Colon (tissue), 2 donors: ENCODE results near the gene BICRA.

Source experiments
- FAIRE-seq: peaks from 2 replicates; lab custom pipeline; 2012; peaks lifted over from hg19 to GRCh38; lab: Jason Lieb, UNC
- donor health status: control.
- donor health status: control.

The BICRA gene

DNA sequence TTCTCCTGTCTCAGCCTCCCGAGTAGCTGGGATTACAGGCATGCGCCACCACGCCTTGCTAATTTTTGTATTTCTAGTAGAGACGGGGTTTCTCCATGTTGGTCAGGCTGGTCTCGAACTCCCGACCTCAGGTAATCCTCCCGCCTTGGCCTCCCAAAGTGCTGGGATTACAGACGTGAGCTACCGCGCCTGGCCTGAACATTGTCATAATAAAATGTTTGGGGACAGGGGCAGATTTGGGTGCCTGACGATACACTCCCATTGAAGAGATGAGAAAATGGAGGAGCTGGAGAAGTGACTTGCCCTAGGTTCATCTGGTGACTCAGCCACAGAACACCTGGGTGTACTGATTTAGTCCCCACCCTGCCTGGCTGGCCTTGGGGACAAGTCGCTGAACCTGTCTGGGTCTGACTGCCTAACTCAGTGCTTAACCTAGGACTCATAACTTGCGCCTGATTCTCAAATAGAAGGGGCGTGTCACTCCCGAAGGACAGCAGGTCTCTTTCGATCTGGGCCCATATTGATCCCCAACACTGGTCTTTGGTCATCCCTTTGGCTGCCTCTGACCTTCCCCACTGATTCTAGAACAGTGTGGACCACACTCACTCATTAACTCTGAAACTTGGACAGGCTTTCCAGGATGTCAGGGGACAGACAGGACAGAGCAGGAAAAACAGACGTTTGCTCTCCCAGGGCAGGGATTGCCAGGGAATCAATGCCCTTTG is 7.6 kb upstream of the BICRA start:
- FAIRE-seq, result no peak

DNA sequence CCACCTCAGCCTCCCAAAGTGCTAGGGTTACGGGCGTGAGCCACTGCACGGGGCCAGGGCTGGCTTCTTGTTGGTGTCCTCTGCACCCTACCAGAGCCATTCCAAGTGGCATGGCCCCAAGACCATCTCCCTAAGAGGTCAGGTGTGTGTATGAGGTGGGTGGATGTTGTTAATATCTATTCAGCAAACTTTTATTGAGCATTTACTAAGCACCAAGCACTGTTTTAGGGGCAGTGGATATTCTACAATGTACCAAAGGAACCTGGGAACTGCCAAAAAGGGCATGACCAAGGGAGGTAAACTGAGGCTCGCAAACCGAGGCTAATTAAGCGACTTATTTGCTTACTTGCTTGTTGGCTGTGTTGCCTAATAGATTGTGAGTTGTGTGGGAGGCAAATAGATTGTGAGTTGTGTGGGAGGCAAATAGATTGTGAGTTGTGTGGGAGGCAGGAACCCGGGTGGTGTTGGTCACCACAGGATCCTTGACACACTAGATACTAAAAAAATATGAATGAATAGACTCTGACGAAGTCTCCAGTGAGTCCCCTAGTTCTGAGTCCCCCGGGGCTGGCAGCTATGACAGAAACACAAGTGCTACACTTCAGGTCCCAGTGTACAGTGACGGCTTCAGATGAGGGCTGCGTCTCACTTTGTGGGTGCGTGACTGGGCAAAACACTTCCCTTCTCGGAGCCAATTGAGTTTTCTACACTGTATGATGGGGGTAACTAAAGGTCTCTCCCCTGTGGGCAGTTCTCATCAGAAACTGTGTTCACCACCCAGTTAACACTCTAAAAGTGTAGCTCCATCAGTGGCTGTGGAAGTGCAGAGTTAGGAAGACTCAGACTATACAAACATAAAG is 5.0 kb upstream of the BICRA start:
- no peak for FAIRE-seq

DNA sequence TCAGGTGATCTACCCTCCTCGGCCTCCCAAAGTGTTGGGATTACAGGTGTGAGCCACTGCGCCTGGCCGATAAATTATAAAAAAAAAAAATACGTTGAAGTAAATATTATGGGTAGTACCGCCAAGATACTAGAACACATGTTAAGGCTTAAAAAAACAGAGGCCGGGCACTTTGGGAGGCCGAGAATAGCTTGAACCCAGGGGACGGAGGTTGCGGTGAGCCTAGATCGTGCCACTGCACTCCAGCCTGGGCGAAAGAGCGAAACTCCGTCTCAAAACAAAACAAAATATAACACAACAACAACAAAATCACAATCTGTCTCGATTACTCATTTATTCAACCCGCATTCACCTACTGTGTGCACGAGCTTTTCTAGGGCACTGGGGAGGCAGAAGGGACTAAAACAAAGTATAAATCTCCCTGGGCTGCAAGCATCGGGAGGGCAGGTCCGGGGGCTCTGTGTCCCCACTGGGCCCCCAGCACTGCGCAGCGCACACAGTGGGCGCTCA is 1.3 kb upstream of the BICRA start:
- no peak for FAIRE-seq

DNA sequence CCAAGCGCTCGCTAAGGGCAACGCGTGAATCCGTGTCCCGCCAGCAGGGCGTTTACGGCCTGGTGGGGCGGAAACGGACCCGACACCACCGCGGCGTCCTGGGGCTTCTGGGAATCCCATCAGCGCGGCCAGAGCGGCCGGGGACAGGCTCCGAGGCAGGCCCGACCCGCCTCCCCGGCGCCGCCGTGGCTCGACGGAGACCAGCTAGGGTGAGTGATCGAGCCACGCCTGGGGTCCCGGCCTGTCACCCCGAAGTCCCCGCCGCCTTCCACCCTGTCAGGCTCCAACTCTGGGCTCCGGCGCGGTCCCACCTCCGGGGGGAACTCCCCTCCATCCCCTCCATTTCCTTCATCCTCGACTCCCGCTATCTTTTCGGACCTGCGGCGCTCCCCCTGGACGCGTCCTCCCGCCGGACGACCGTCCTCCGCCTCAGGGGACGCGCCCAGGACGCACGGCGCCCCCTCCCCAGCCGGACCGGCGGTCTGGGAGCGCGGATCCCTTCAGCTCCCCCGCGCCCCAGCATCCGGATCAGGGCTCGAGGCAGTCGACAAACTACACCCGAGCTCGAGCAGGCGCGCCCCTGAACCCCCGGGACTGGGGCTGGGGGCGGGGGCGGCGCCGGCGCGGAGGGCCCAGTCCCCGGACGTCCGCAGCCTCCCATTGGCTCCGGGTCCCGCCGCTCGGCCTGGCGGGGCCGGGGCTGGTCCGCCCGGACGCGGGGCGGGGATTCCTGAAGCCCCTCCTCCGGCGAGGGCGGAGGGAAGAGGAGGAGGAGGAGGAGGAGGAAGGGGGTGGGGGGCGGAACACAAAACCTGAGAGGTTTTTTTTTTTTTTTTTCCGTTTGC is 638 bp upstream of the BICRA start:
- no peak for FAIRE-seq

DNA sequence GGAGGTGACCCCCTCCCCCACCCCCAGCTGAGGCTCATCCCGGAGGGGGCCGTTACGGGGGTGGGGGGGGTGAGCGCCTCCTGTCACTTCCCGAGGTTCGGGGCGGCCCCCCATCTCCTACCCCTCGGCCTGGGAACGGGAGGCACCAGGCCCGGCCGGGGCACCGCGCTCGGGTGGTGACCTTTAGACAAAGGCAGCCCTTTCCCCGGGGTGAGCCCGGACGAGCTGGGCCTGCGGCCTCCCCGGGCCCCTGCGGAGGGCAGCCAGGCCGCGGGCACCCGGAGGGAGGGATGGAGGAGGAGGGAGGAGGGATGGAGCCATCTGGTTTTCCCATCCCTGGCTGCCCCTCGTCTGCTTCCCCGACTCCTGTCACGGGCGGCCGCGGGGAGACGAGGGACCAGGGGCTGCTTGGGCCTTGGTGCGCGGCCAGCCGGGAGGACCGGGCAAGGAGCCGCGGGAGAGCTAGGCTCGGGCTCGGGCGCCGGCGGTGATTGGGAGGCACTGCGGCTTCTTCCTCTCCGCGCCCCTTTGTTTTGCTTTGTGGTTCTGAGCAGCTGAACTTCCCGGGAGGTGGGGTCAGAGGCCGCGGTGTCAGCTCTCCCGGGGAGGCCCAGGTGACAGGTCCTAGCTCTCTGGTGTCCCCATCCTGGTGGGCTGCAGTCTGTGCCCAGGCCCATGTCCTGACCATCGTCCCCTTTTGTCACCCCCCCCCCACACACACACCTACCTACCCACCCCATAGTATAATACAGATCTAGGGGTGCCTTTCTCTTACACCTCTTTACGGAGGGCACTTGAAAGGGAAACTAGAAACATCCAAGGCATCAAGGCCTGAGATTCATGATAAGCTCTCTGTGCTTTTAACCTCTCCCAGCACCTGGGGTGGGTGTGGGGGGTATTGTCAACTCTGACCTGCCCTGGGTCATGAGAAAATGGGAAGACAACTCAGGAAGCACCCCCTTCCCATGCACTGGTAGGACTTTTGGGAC is 1.3 kb downstream of the BICRA start:
- no peak for FAIRE-seq

DNA sequence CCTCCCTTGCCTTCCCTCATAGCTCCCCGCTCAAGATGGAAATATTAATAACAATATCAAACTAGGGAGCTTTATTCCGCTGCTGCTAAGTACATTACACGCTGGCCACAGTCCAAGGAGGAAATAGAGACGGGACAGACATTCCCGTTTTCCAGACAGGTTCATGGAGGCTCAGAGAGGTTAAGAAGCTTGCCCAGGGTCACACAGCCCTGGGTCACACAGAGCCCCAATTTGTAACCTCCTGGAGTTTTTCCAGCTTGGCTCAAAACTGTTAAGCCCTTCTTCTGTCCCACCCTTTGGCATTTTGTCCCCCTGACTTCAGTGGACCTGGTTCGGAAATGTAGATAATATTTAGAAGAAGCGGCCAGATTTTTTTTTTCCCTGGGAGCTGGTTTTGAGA is 2.0 kb downstream of the BICRA start:
- no peak for FAIRE-seq

DNA sequence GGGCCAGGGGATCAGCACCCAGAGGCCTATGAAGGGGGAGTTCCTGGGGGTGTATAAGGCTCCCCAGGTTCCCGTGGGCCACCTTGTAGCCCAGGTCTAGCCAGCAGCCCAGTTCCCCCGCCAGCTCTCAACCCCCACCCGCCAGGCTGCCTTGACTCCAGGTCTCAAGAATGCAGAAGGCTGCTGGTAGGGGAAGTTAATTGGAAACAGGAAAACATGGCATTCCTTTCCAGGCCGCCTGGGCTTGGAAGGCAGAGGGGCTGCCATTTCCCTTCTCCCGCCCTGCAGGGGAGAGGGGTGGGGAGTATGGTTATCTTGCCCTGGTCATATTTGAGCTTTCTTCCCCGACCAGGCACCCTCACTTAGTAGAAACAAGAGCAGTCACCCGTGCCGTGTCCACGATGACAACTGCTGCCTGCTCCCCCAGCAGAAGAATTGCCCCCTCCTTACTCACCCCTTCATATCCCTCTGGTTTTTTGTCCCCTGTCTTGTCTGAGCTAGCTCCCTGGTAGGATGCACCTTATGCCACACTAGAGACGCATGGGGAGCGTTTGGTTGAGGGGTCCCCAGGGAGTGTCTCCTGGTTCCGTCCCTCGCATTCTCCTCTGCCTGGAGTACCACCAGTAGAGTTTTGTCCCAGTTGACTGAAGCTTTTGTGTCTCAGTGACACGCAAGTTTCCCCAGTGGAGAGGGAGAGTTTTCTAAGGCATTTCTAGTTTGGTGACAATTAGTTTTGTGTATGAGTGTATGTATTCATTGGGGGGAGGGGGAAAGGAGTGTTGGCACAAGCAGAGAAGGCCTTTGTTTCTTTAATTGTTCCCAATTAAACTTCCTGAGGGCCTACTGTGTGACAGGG is 4.5 kb downstream of the BICRA start:
- no peak for FAIRE-seq

DNA sequence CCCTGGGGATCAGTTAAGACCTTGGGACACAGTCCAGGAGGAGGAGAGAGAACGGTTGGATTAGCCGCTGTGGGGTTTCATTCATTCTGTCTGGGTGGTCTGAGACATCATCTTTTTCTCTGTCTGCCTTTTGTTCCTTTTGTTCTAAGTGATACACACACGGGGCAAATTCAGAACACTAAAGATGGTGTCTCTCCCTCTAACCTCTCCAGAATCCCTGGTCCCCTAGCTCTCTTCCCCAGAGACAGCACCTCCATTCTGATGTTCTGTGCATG is 5.0 kb downstream of the BICRA start:
- no peak for FAIRE-seq

DNA sequence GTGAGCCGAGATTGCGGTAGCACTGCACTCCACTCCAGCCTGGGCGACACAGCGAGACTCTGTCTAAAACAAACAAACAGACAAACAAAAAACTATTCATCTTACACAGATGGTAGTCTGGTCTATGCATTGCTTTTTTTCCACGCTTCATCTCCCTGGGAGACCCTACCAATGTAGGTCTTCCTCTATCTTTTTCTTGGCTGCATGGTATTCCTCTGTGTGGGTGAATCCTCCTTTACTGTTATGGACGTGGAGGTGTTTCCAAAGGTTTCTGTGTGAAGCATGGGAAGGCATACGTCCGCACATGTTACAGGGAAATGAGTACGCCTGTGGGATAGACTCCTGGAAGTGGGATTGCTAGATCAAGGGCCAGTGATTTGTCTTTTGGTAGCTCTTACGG is 5.6 kb downstream of the BICRA start:
- no peak for FAIRE-seq

DNA sequence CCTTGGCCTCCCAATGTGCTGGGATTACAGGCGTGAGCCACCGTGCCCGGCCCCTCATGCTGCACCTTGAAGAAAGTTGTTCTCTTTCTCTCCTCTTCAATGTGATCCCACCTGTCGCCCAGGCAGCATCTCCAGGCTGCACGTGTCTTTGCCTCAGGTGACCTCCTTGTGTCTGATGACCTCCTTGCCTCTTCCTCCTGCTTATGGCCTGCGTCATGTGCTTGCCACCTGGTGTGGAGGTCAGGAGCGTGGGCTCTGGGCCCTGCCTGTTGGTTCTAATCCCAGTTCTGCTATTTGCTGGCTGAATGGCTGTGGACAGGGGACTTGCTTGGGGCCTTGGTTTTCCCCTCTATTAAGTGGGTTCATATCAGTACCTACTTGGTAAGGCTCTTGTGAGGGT is 6.3 kb downstream of the BICRA start:
- FAIRE-seq, result no peak

DNA sequence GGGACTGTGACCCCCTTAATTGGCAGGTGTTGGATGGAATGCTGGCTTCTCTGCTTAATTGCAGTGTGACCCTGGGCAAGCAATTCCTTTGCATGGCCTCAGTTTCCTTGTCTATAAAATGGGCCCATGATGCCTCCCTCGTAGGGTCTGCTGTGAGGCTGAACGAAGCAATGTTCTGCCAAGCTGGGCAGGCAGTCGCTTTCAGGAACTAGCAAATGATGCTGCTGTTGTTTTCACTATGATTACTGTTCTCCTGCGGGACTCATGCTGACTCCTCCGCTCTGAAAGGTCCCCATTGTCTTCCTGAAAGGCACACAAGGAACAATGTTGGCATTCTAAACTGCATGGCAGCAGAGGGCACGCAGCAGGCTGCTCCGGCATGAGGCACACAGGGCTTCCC is 6.8 kb downstream of the BICRA start:
- no peak for FAIRE-seq

DNA sequence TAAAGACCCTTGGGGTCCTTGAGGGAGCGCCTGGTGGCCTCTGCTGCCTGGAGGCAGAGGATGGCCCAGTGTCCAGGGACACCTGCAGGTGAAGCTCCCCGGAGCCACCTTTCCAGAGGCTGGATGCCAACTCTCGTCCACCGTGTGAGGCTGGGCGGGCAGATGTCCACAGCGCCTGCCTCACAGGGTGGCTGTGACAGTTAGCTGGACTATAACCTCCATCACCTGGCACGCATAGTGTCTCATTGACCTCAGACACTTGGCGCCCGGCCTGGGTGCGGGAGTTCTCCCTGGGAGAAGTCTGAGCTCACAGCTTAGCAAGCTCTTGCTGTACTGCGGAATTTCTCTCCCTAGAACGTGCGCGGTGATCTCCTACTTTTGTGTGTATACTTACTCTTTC is 9.8 kb downstream of the BICRA start:
- no peak for FAIRE-seq

DNA sequence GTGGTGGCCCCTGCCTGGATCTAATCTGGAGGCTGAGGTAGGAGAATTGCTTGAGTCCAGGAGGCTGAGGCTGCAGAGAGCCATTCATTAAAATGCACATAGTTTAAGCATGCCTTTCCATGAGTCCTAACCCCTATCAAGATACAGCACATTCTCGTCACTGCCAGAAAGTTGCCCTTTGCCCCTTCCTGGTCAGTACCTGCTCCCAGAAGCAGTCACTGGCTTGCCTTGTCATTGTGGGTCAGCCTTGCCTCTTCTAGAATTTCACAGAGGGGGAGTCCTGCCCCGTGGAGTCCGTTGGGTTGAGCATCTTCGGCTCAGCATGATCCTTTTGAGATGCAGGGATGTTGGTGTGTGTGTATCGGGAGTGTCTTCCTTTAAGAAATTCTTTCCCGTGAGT is 10.8 kb downstream of the BICRA start:
- FAIRE-seq, result no peak

DNA sequence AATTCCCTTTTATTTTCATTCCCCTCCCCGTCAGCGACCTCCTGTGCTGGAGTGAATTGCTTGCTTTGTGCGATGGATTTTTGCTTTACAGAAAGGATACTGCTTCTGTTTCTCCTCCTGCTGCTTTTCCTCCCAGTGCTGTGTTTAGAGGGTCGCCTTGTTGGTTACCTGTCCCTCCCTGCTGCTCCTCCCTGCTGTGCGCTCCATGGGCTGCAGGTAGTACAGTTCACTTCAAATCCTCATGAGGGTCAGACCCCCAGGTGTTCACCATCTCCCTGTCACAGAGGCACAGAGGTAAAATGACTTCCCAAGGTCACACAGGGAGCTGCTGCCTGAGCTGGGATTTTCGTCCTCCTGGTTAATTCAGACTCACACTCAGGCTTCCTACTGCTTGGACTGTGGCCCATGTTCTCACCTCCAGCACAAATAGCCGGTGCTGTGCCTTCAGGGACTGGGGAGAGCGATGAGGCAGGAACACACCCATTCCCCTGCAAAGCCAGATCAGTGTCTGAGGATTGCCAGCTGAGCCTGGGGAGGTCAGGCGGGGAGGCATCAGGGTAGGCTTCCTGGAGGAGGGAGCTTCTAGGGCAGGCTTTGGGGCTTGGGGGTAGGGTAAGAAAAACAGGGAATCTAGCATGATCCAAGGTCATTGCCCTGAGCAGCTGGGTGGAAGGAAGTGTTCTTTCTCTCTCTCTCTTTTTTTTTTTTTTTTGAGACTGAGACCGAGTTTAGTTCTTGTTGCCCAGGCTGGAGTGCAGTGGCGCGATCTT is 14.4 kb downstream of the BICRA start:
- no peak for FAIRE-seq

DNA sequence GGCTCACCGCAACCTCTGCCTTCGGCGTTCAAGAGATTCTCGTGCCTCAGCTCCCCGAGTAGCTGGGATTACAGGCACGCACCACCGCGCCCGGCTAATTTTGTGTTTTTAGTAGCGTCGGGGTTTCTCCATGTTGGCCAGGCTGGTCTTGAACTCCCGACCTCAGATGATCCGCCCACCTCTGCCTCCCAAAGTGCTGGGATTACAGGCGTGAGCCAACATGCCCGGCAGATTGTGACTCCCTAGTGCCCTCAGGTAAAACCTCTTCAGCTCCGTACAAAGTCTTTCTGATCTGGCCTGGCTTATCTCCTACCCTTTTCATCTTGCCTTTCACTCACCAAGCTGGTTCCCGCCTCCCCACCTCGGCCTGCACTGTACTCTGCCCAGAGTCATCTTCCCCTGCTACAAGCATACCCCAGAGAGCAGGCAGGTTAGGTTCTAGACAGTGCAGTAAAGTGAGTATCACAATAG is 15.0 kb downstream of the BICRA start:
- FAIRE-seq, result no peak

DNA sequence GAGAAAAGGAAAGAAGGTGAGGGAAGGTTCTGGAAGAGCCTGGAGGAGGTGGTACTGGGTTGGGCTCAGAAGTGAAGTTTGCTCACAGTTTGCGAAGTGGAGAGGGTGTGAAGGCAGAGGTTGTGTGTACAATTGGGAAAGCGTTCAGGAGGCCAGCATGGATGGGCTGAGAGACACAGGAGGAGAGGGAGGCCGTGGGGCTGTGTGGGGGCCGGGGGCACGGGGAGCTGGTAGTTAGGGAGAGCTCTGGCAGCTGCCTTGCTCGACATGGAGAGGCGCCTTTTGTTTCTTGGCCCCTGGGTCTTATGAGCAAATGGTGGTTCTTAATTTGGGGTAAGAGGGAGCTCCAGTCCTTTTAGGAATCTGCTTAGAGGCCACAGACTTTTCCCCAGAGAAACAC is 16.7 kb downstream of the BICRA start:
- no peak for FAIRE-seq

DNA sequence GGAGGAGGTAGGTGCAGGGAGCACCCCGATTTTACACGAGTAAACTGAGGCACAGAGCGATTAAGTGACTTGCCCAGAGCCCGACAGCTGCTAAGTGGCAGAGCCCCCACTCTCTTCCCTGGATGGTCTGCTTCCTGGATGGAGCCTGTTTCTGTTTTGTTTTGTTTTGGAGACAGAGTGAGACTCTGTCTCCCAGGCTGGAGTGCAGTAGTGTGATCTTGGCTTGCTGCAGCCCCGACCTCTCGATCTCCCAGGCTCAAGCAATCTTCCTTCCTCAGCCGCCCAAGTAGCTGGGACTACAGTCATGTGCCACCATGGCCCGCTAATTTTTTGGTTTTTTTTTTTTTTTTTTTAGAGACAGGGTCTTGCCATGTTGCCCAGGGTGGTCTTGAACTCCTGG is 17.3 kb downstream of the BICRA start:
- FAIRE-seq, result no peak

DNA sequence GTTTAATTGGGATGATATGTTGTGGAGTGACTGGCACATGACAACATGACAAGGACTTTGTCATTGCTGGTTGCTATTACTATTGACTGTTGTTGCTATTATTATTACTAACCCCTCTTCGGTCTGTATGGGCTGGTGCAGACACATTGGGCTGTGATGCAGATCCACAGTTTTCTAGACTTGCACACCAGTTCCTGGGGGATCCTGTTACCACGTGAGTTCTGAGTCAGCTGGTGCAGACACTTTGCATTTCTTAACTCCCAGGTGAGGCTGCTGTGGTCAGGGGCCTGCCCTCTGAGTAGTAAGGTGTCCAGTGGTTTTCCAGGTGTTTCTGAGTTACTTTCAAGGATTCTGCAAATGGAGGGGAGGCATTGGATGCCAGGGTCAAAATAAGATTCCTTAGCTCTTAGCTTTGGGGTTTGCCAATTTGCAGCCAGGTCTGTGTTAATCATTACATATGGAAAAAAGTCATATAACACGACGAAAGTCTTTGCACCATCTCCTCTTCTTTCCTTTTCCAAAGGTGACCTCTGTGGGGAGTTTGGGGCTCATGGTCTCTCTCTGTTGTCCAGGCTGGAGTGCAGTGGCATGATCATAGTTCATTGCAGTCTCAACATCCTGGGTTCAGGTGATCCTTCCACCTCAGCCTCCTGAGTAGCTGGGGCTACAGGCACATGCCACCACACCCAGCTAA is 19.3 kb downstream of the BICRA start:
- FAIRE-seq, result no peak

DNA sequence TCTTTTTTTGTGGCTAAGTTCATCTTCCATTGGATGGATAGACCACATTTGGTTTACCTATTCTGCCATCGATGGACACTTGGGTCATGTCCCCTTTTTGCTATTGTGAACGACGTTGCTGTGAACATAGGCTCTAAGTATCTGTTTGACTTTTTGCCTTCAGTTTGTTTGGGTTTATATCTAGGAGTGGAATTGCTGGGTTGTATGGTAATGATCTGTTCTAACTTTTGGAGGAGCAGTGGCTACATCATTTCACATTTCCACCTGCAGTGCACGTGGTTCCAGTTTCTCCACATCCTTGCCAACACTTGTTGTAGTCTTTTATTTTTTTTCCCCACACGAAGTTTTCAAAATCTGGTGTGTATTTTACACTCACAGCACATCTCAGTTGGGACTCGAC is 21.7 kb downstream of the BICRA start:
- FAIRE-seq, result no peak
